ENCODE measurements around the gene TRABD2A.
"Not testable (repeated sequence)": the region's sequence is repeated elsewhere in the genome, so short reads cannot be mapped to it uniquely, and the experiment has no call there.

The TRABD2A gene

DNA sequence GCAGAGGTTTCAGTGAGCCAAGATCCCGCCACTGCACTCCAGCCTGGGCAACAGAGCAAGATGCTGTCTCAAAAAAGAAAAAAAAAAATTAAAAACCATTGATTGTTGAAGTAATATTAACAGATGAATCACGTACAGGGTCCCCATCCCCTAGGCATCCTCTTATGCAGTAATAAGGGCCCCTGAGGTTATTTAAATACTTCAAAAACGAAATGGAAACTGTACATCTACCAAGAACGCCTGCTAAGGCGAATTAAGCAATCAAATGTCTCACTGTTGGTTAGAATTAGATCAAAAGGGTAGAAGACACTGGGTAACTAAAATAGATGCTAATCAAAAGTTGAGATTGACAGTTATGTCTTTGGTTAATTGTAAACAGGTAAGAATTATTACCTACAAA lies 7.5 kb downstream of the TRABD2A start:
- H3K27me3 ChIP-seq (ENCODE audit: low read length), result no peaks in the 10 kb centered on the region
- H3K79me2 ChIP-seq (ENCODE audit: insufficient read depth, low read length), result no peaks in the 10 kb centered on the region
- TF ChIP-seq, protein P1, sequence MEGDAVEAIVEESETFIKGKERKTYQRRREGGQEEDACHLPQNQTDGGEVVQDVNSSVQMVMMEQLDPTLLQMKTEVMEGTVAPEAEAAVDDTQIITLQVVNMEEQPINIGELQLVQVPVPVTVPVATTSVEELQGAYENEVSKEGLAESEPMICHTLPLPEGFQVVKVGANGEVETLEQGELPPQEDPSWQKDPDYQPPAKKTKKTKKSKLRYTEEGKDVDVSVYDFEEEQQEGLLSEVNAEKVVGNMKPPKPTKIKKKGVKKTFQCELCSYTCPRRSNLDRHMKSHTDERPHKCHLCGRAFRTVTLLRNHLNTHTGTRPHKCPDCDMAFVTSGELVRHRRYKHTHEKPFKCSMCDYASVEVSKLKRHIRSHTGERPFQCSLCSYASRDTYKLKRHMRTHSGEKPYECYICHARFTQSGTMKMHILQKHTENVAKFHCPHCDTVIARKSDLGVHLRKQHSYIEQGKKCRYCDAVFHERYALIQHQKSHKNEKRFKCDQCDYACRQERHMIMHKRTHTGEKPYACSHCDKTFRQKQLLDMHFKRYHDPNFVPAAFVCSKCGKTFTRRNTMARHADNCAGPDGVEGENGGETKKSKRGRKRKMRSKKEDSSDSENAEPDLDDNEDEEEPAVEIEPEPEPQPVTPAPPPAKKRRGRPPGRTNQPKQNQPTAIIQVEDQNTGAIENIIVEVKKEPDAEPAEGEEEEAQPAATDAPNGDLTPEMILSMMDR (IDR thresholded peaks at IDR 0.05; ENCODE audit: insufficient read depth, low read length, poor library complexity, severe bottlenecking), result no peak
- no peak for TF ChIP-seq EZH2phosphoT487 (conservative IDR thresholded peaks at IDR 0.05; ENCODE audit: low read length)
- H3K4me3 ChIP-seq (ENCODE audit: insufficient read depth, low read length, poor library complexity, severe bottlenecking), result no peak overlapping the region
- no peak overlapping the region for H3K27ac ChIP-seq (ENCODE audit: low read depth, low read length)
- H3F3A ChIP-seq (ENCODE audit: insufficient read depth), result no peaks in the 10 kb centered on the region
- no peaks in the 10 kb centered on the region for H3K9me3 ChIP-seq (ENCODE audit: insufficient read depth, low read length)
- no peaks in the 10 kb centered on the region for H4K20me1 ChIP-seq (ENCODE audit: low read depth, low read length)
- H3K4me2 ChIP-seq (ENCODE audit: low read depth, low read length, poor library complexity, severe bottlenecking), result no peak overlapping the region
- no peak overlapping the region for H3K9ac ChIP-seq (ENCODE audit: low read length)
- no peaks in the 10 kb centered on the region for H3K9me2 ChIP-seq (replicated peaks; ENCODE audit: insufficient read depth, low read length)
- no peak overlapping the region for H2AFZ ChIP-seq (ENCODE audit: low read depth, low read length, severe bottlenecking)
- no peaks in the 10 kb centered on the region for H3K36me3 ChIP-seq (ENCODE audit: low read length)

DNA sequence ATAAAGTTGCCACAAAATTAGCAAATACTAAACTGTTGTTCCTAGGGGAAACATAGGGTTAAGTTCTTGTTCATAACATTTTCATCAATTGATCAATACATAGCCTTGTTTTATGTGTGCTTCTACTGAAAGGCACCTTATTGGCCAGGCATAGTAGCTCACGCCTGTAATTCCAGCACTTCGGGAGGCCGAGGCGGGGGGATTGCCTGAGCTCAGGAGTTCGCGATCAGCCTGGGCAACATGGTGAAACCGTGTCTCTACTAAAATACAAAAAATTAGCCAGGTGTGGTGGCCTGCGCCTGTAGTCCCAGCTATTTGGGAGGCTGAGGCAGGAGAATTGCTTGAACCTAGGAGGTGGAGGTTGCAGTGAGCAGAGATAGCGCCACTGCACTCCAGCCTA lies 8.2 kb downstream of the TRABD2A start:
- H4K20me1 ChIP-seq (ENCODE audit: low read depth, low read length); H2AFZ ChIP-seq (ENCODE audit: low read depth, low read length, severe bottlenecking); H3K27ac ChIP-seq (ENCODE audit: low read depth, low read length); H3F3A ChIP-seq (ENCODE audit: insufficient read depth); H3K4me2 ChIP-seq (ENCODE audit: low read depth, low read length, poor library complexity, severe bottlenecking); H3K36me3 ChIP-seq (ENCODE audit: low read length); H3K4me3 ChIP-seq (ENCODE audit: insufficient read depth, low read length, poor library complexity, severe bottlenecking); H3K27me3 ChIP-seq (ENCODE audit: low read length); H3K79me2 ChIP-seq (ENCODE audit: insufficient read depth, low read length); H3K9me2 ChIP-seq (replicated peaks; ENCODE audit: insufficient read depth, low read length); H3K9me3 ChIP-seq (ENCODE audit: insufficient read depth, low read length); H3K9ac ChIP-seq (ENCODE audit: low read length): not testable (repeated sequence)

GRCh38 chr2:84870306-84870705 lies 10.6 kb downstream of the TRABD2A start:
- Histone ChIP-seq H2AFZ (ENCODE audit: low read depth, low read length, severe bottlenecking) (no peak overlapping the region), H3K9ac (ENCODE audit: low read length) (no peak overlapping the region), H3K4me2 (ENCODE audit: low read depth, low read length, poor library complexity, severe bottlenecking) (no peak overlapping the region), H3K4me3 (ENCODE audit: insufficient read depth, low read length, poor library complexity, severe bottlenecking) (no peak overlapping the region), H3K36me3 (ENCODE audit: low read length) (no peaks in the 10 kb centered on the region), H3K27me3 (ENCODE audit: low read length) (no peaks in the 10 kb centered on the region), H3K9me3 (ENCODE audit: insufficient read depth, low read length) (no peaks in the 10 kb centered on the region), H3K9me2 (replicated peaks; ENCODE audit: insufficient read depth, low read length) (no peaks in the 10 kb centered on the region), H3K27ac (ENCODE audit: low read depth, low read length) (no peak overlapping the region), H4K20me1 (ENCODE audit: low read depth, low read length) (no peaks in the 10 kb centered on the region), H3F3A (ENCODE audit: insufficient read depth) (no peaks in the 10 kb centered on the region), H3K79me2 (ENCODE audit: insufficient read depth, low read length) (no peaks in the 10 kb centered on the region)
- no peak for TF ChIP-seq EZH2phosphoT487 (conservative IDR thresholded peaks at IDR 0.05; ENCODE audit: low read length)
- TF ChIP-seq, protein P1 (IDR thresholded peaks at IDR 0.05; ENCODE audit: insufficient read depth, low read length, poor library complexity, severe bottlenecking), result peak; percentile 12

GRCh38 chr2:84868327-84868726 lies 12.6 kb downstream of the TRABD2A start:
- not testable (repeated sequence) for H3K27me3 ChIP-seq (ENCODE audit: low read length); H4K20me1 ChIP-seq (ENCODE audit: low read depth, low read length); H3K27ac ChIP-seq (ENCODE audit: low read depth, low read length); H3K4me3 ChIP-seq (ENCODE audit: insufficient read depth, low read length, poor library complexity, severe bottlenecking); H3K9me3 ChIP-seq (ENCODE audit: insufficient read depth, low read length); H3K36me3 ChIP-seq (ENCODE audit: low read length); H3K4me2 ChIP-seq (ENCODE audit: low read depth, low read length, poor library complexity, severe bottlenecking); H3K9ac ChIP-seq (ENCODE audit: low read length); H3F3A ChIP-seq (ENCODE audit: insufficient read depth); H2AFZ ChIP-seq (ENCODE audit: low read depth, low read length, severe bottlenecking); H3K9me2 ChIP-seq (replicated peaks; ENCODE audit: insufficient read depth, low read length); H3K79me2 ChIP-seq (ENCODE audit: insufficient read depth, low read length)
